Measurements from ENCODE around the gene TMEM39B. TPM values are rescaled to one million over a fixed set of nuclear protein-coding genes. Genes with fewer than 3 reads are reported as not detected.

The TMEM39B gene
- total RNA-seq, 2 donors from 2014 or later, result 8.2 to 15.4 TPM

DNA sequence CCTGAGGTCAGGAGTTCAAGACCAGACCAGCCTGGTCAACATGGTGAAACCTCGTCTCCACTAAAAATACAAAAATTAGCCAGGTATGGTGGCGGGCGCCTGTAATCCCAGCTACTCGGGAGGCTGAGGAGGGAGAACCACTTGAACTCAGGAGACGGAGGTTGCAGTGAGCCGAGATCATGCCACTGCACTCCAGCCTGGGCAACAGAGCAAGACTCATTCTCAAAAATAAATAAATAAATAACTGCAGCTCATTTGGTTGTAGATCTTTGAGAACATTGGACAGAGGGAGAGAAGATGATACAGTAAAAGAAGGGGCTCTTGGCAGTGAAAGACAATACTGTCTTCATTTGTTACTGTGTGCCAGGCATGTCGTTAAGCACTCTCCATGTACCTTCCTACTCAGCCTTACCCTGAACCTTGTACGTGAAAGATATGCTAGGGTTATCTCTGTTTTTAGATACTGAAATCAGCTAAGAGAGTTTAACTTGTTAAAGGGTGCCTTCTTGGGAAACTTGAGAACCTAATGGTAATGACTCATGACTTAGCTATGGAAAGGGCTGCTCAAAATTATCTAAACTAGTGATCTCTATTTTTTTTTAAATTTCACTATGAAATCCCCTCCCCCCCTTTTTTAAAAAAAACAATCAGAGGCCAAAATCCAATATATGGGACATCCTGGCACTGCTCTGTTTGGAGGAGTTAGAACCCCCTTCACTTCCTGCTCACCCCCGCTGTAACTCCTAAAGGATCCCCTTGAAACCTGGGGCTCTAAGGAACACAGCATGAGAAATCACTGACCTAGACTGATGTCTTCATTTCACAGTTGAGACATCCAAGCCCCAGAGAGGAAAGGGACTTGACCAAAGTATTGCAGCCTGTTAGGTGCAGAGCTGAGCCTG, 28.3 kb downstream of the TMEM39B start:
- H3K4me3 ChIP-seq, result no peak overlapping the region
- peaks cover 0 to under 1% of the 10 kb centered on the region in 2 donors for H3K36me3 ChIP-seq
- no peak for DNase-seq (ENCODE audit: low spot score)
- H3K9me3 ChIP-seq, result no peaks in the 10 kb centered on the region
- no peaks in the 10 kb centered on the region for H3K4me1 ChIP-seq (replicated peaks)
- TF ChIP-seq POLR2A (IDR thresholded peaks at IDR 0.05), result no peak
- no peak for TF ChIP-seq POLR2AphosphoS5 (IDR thresholded peaks at IDR 0.05)
- TF ChIP-seq, protein P1, sequence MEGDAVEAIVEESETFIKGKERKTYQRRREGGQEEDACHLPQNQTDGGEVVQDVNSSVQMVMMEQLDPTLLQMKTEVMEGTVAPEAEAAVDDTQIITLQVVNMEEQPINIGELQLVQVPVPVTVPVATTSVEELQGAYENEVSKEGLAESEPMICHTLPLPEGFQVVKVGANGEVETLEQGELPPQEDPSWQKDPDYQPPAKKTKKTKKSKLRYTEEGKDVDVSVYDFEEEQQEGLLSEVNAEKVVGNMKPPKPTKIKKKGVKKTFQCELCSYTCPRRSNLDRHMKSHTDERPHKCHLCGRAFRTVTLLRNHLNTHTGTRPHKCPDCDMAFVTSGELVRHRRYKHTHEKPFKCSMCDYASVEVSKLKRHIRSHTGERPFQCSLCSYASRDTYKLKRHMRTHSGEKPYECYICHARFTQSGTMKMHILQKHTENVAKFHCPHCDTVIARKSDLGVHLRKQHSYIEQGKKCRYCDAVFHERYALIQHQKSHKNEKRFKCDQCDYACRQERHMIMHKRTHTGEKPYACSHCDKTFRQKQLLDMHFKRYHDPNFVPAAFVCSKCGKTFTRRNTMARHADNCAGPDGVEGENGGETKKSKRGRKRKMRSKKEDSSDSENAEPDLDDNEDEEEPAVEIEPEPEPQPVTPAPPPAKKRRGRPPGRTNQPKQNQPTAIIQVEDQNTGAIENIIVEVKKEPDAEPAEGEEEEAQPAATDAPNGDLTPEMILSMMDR (IDR thresholded peaks at IDR 0.05), result no peak
- intact Hi-C loops (cut with DNase I), result no loop called here
- no peaks in the 10 kb centered on the region for H3K27me3 ChIP-seq (replicated peaks; ENCODE audit: insufficient read depth)
- no peak overlapping the region for H3K27ac ChIP-seq
- WGBS, result 88% methylated on average over 9 of the region's 9 CpGs

DNA sequence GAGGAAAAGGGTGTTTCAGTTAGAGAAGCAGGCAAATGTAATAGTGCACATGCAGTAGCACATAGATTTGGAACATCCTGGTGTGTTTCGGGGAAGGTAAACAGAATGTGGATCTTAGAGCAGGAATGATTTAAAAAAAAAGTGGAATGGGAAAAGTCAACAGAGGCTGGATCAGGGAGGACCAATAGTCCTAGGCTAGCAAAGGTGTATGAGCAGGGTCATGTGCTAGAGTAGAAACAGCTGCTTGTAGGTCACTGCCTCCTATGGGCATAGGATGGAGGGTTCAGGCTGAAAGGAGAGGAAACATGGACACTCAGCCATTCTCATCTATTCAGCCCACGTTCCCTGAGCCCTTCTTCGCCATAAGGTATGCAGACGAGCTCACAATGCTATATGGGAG, 31.4 kb downstream of the TMEM39B start:
- DNase-seq (ENCODE audit: low spot score), result no peak
- Histone ChIP-seq H3K4me3 (no peak overlapping the region), H3K27me3 (replicated peaks; ENCODE audit: insufficient read depth) (no peaks in the 10 kb centered on the region), H3K4me1 (replicated peaks) (no peaks in the 10 kb centered on the region), H3K36me3 (no peaks in the 10 kb centered on the region), H3K9me3 (no peaks in the 10 kb centered on the region), H3K27ac (no peak overlapping the region)
- intact Hi-C loops (cut with DNase I), result no loop called here
- 64% methylated on average over 4 of the region's 4 CpGs for WGBS
- TF ChIP-seq POLR2AphosphoS5 (IDR thresholded peaks at IDR 0.05) (no peak), POLR2A (IDR thresholded peaks at IDR 0.05) (no peak)
- TF ChIP-seq, protein P1 (IDR thresholded peaks at IDR 0.05), result no peak

DNA sequence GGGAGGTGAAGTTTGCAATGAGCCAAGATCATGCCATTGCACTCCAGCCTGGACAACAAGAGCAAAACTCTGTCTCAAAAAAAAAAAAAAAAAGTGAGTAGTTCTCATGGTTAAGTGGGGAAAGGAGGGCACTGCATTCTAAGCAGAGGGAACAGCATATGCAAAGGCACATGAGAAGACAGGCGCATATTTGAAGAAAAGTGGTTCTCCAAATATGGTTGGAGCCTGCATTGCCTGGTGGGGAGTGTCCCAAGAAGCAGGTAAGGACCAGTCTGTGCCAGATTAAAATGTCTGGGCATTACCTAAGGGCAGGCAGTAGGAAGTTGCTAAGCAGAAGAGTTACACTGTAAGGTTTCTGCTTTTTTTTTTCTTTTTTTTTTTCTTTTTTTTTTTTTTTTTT, 32.6 kb downstream of the TMEM39B start:
- intact Hi-C loops (cut with DNase I), result no loop called here
- TF ChIP-seq POLR2A (IDR thresholded peaks at IDR 0.05) (no peak), POLR2AphosphoS5 (IDR thresholded peaks at IDR 0.05) (no peak)
- Histone ChIP-seq H3K27me3 (replicated peaks; ENCODE audit: insufficient read depth) (no peaks in the 10 kb centered on the region), H3K36me3 (no peaks in the 10 kb centered on the region), H3K4me1 (replicated peaks) (peaks cover 4% of the 10 kb centered on the region), H3K27ac (no peak overlapping the region), H3K4me3 (no peak overlapping the region), H3K9me3 (no peaks in the 10 kb centered on the region)
- no peak for DNase-seq (ENCODE audit: low spot score)
- WGBS, result 88% methylated on average over 1 of the region's 1 CpG

DNA sequence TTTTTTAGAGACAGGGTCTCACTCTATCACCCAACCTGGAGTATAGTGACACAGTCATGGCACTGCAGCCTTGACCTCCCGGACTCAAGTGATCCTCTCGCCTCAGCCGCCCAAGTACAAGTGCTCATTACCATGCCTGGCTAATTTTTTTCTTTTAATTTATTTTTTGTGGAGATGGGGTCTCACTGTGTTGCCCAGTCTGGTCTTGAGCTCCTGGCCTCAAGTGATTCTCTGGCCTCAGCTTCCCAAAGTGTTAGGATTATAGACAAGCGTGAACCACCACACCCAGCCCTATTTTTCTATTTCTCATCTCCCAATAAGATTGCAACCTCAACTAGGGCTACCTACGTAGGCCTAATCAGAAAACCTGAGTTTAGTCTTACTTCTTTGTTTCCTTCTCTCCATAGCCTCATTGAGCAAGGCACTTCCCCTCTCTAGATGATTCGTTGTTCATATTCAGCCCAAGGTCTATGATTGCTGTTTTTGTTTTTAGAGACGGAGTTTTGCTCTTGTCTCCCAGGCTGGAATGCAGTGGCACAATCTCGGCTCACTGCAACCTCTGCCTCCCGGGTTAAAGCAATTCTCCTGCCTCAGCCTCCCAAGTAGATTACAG, 34.0 kb downstream of the TMEM39B start:
- H3K4me1 ChIP-seq (replicated peaks), result peaks cover 5% of the 10 kb centered on the region
- no peak for DNase-seq (ENCODE audit: low spot score)
- intact Hi-C loops (cut with DNase I), result no loop called here
- TF ChIP-seq, protein P1 (IDR thresholded peaks at IDR 0.05), result no peak
- no peak for TF ChIP-seq POLR2AphosphoS5 (IDR thresholded peaks at IDR 0.05)
- no peak for TF ChIP-seq POLR2A (IDR thresholded peaks at IDR 0.05)
- H3K9me3 ChIP-seq, result no peaks in the 10 kb centered on the region
- 92% methylated on average over 9 of the region's 9 CpGs for WGBS
- H3K27me3 ChIP-seq (replicated peaks; ENCODE audit: insufficient read depth), result no peaks in the 10 kb centered on the region
- no peak overlapping the region for H3K27ac ChIP-seq
- H3K4me3 ChIP-seq, result peak overlapping the region in 1 of 2 donors; percentile 78
- H3K36me3 ChIP-seq, result no peaks in the 10 kb centered on the region

DNA sequence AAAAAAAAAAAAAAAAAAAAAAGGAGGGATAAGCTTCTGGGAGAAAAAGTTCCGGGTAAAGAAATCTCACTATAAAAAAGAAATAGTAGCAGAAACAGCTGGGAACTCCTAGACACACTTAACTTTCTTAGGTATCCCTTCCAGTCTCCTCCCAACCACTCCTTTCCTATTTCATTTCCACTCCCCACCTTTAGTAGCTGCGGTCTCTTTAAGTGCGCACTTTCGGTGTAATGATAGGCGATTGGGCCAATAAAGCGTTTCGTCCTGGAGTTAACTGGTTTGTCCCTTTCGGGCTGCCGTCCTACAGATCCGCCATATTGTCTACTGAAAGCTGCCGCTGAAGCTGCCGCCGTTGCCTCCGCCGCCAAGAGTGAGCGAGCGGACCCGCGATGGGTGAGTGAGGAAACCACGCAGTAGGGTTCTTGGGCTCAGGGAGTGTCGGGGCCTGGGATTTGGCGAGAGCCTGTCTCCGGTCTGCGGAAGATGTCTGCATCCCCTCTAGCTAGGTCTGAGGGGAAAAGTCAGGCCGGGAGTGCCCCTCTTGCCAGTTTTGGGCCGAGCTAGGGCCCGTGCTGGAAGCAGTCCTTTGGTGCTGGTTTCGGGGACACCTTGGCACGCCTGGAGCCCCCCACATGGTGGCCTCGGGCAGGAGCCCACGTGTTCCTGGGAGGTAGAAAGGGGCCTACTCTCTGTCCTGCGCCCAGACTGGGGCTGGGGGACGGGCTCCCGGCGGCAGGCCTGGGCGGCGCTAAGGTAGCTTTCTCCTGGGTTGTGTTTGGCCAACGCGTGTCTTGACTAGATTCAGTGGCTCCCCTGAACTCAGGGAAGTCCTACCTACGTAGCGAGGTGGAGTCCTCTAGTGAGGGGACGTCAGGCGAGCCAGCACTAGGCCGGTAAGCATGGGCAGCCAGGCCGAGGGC, 35.3 kb downstream of the TMEM39B start, which contains the start of gene KPNA6:
Gene KPNA6 (plus strand): TSS at position 315 of the 920 bp plus-strand sequence. CDS start 75 bp downstream, at position 390.
- H3K4me3 ChIP-seq, result peak within 1 kb of the TSS; percentile 78 to 95
- peak; percentile 87 for DNase-seq (ENCODE audit: low spot score)
- peak within 1 kb of the TSS; percentile 88 to 90 for H3K27ac ChIP-seq
- intact Hi-C loops (cut with DNase I), result no loop called here
- under 1% methylated on average over 40 of the region's 45 CpGs for whole genome bisulfite sequencing
- H3K27me3 ChIP-seq (replicated peaks; ENCODE audit: insufficient read depth), result no peaks in the 10 kb centered on the region
- no peaks in the 10 kb centered on the region for H3K9me3 ChIP-seq
- peaks cover 5% of the 10 kb centered on the region for H3K4me1 ChIP-seq (replicated peaks)
- TF ChIP-seq, protein P1 (IDR thresholded peaks at IDR 0.05), result peak in 2 of 4 experiments; percentile 20 to 21
- TF ChIP-seq POLR2AphosphoS5 (IDR thresholded peaks at IDR 0.05) (peak; percentile 96), POLR2A (IDR thresholded peaks at IDR 0.05) (peak; percentile 42)
- H3K36me3 ChIP-seq, result no peaks in the 10 kb centered on the region
